CD14-positive monocyte (primary cell): ENCODE results near the gene ST7. TPM values are rescaled to one million over a fixed set of nuclear protein-coding genes. Genes with fewer than 3 reads are reported as not detected.

ENCODE experiments used
- DNase-seq, 3 donors: peaks; one replicate each; pipeline ENCODE4 v3.0.0-alpha.2; 2011 to 2022
- H2AFZ ChIP-seq: 2 replicates; pipeline ENCODE4 v1.6.0; 2012; ENCODE audit warnings: mild to moderate bottlenecking, low read depth, low read length, inconsistent platforms; ENCODE audit not compliant: insufficient read depth, poor library complexity, severe bottlenecking
- H3K27ac ChIP-seq, 2 donors: 1 replicate in 1 of 2; 2 replicates in 1 of 2; pipeline ENCODE4 v1.5.1; 2012 to 2013; ENCODE audit warnings: low read length in 2 of 2, control low read depth in 1 of 2, inconsistent platforms in 1 of 2, low read depth in 1 of 2, mild to moderate bottlenecking in 1 of 2
- H3K27me3 ChIP-seq, 2 donors: one replicate each; pipeline versions ENCODE4 v1.6.0 to v1.6.1; 2011 to 2013; ENCODE audit warnings: low read length in 2 of 2; ENCODE audit not compliant: control insufficient read depth in 2 of 2, insufficient read depth in 2 of 2
- H3K36me3 ChIP-seq, 2 donors: replicated peaks in 1 of 2; 1 replicate in 1 of 2; 2 replicates in 1 of 2; pipeline versions ENCODE4 v1.5.1 to v1.6.1; 2012 to 2013; ENCODE audit warnings: low read length in 2 of 2, control low read depth in 1 of 2, inconsistent platforms in 1 of 2, mild to moderate bottlenecking in 1 of 2; ENCODE audit not compliant: insufficient read depth in 2 of 2, control insufficient read depth in 1 of 2
- H3K4me1 ChIP-seq, 2 donors: 1 replicate in 1 of 2; 2 replicates in 1 of 2; pipeline versions ENCODE4 v1.5.1 to v1.6.1; 2012 to 2013; ENCODE audit warnings: low read length in 2 of 2, control low read depth in 1 of 2, inconsistent platforms in 1 of 2, mild to moderate bottlenecking in 1 of 2, moderate library complexity in 1 of 2; ENCODE audit not compliant: insufficient read depth in 2 of 2, control insufficient read depth in 1 of 2
- H3K4me2 ChIP-seq: replicated peaks from 2 replicates; pipeline ENCODE3; 2012; ENCODE audit warnings: low read length, moderate library complexity, mild to moderate bottlenecking; ENCODE audit not compliant: poor library complexity, severe bottlenecking; ENCODE audit errors: extremely low read depth
- H3K4me3 ChIP-seq, 3 experiments: fragments of 200-600 bp in 1 of 3; sonication (generic) in 1 of 3; replicated peaks in 1 of 3; 1 replicate in 2 of 3; 2 replicates in 1 of 3; pipeline ENCODE4 v1.5.1; 2011 to 2013; ENCODE audit warnings: low read length in 3 of 3, mild to moderate bottlenecking in 3 of 3, control low read depth in 2 of 3, low read depth in 2 of 3, inconsistent platforms in 1 of 3, moderate library complexity in 1 of 3
- H3K79me2 ChIP-seq: 2 replicates; pipeline ENCODE4 v1.6.0; 2012; ENCODE audit warnings: mild to moderate bottlenecking, control low read depth, inconsistent platforms, low read length, moderate library complexity; ENCODE audit not compliant: insufficient read depth
- H3K9ac ChIP-seq: 2 replicates; pipeline ENCODE4 v1.6.0; 2017; ENCODE audit warnings: low read length, mild to moderate bottlenecking; ENCODE audit not compliant: insufficient read depth, poor library complexity, severe bottlenecking
- H3K9me3 ChIP-seq, 2 donors: replicated peaks in 1 of 2; 1 replicate in 1 of 2; 2 replicates in 1 of 2; pipeline versions ENCODE4 v1.5.1 to v1.6.1; 2012 to 2013; ENCODE audit warnings: low read length in 2 of 2, control low read depth in 1 of 2; ENCODE audit not compliant: control insufficient read depth in 1 of 2, insufficient read depth in 1 of 2
- H4K20me1 ChIP-seq: 2 replicates; pipeline ENCODE4 v1.6.0; 2012; ENCODE audit warnings: mild to moderate bottlenecking, low read length, control low read depth, moderate library complexity; ENCODE audit not compliant: insufficient read depth
- H3K27ac Mint-ChIP-seq, 7 donors: one replicate each; pipeline ENCODE4 v1.8.0; 2020; ENCODE audit warnings: mild to moderate bottlenecking in 7 of 7, mixed read lengths in 7 of 7, moderate library complexity in 6 of 7, inconsistent platforms in 2 of 7
- H3K27me3 Mint-ChIP-seq, 3 donors: one replicate each; pipeline ENCODE4 v1.8.0; 2021 to 2022; ENCODE audit warnings: low read depth in 3 of 3, mild to moderate bottlenecking in 3 of 3, mixed read lengths in 3 of 3, moderate library complexity in 3 of 3, inconsistent platforms in 1 of 3
- H3K36me3 Mint-ChIP-seq, 2 donors: one replicate each; pipeline ENCODE4 v1.8.0; 2020; ENCODE audit warnings: mixed read lengths in 2 of 2, inconsistent platforms in 1 of 2, mild to moderate bottlenecking in 1 of 2
- H3K4me1 Mint-ChIP-seq: one replicate; pipeline ENCODE4 v1.8.0; 2020; ENCODE audit warnings: mild to moderate bottlenecking, mixed read lengths
- H3K4me3 Mint-ChIP-seq, 2 donors: one replicate each; pipeline ENCODE4 v1.8.0; 2020; ENCODE audit warnings: mild to moderate bottlenecking in 2 of 2, mixed read lengths in 2 of 2, moderate library complexity in 1 of 2
- H3K9me3 Mint-ChIP-seq, 7 donors: one replicate each; pipeline ENCODE4 v1.8.0; 2020 to 2022; ENCODE audit warnings: mixed read lengths in 7 of 7, mild to moderate bottlenecking in 6 of 7, moderate library complexity in 6 of 7, inconsistent platforms in 2 of 7
- CTCF ChIP-seq: fragments of 200-600 bp; IDR thresholded peaks from one replicate; pipeline ENCODE4 v1.8.0; 2022; ENCODE audit warnings: antibody characterized with exemption, mild to moderate bottlenecking
- WGBS: methylation state at CpG from one replicate; pipeline ENCODE4 v1.1.5; 2013; ENCODE audit warnings: missing lambda C conversion rate; ENCODE audit not compliant: insufficient coverage; 5-methylcytosine and 5-hydroxymethylcytosine counted together
- intact Hi-C, 2 donors: fragments of 100-400 bp; cut with micrococcal nuclease; formaldehyde crosslinking; loops; one replicate each; pipeline versions ENCODE4 v1.15.0 to v1.15.1; 2023
- polyA plus RNA-seq, 3 donors: library from polyadenylated mRNA; depleted of rRNA in 1 of 3; unstranded in 2 of 3; stranded (reverse) in 1 of 3; fragments of 300-500 nt in 2 of 3; fragments of >200 nt in 1 of 3; fragmentation: Illumina TruSeq in 2 of 3; gene quantifications; 1 replicate in 2 of 3; 2 replicates in 1 of 3; pipeline ENCODE4 v1.2.3, GENCODE V29; 2012 to 2021

Gene ST7
- polyA plus RNA-seq, 3 donors, result 3.6 to 5.5 (median 4.1) TPM

GRCh38 chr7:116910383-116910782 lies 42.9 kb upstream of the ST7 start:
- Histone ChIP-seq H3K4me3 (no peak overlapping the region), H3K4me1 (no peaks in the 10 kb centered on the region), H3K79me2 (peaks cover 23% of the 10 kb centered on the region), H3K27me3 (no peaks in the 10 kb centered on the region), H3K4me2 (no peak overlapping the region), H4K20me1 (peaks cover 92% of the 10 kb centered on the region), H3K36me3 (peaks cover 87 to 99% of the 10 kb centered on the region in 2 donors), H3K9ac (no peak overlapping the region), H3K9me3 (no peaks in the 10 kb centered on the region), H3K27ac (no peak overlapping the region), H2AFZ (no peak overlapping the region)
- WGBS, result 100% methylated on average over 1 of the region's 6 CpGs
- H3K27ac Mint-ChIP-seq, result no peak overlapping the region
- intact Hi-C loops, result no loop called here
- DNase-seq, result no peak
- H3K4me3 Mint-ChIP-seq, result no peak overlapping the region
- H3K9me3 Mint-ChIP-seq, result no peaks in the 10 kb centered on the region
- H3K36me3 Mint-ChIP-seq, result peaks cover 71 to 86% of the 10 kb centered on the region in 2 donors
- TF ChIP-seq CTCF, result no peak
- H3K27me3 Mint-ChIP-seq, result no peaks in the 10 kb centered on the region
- H3K4me1 Mint-ChIP-seq, result no peaks in the 10 kb centered on the region

GRCh38 chr7:116911801-116912200 lies 41.5 kb upstream of the ST7 start:
- Histone ChIP-seq H4K20me1 (peaks cover 87% of the 10 kb centered on the region), H2AFZ (no peak overlapping the region), H3K36me3 (peaks cover 90 to 99% of the 10 kb centered on the region in 2 donors), H3K4me2 (no peak overlapping the region), H3K9me3 (no peaks in the 10 kb centered on the region), H3K4me3 (no peak overlapping the region), H3K4me1 (no peaks in the 10 kb centered on the region), H3K9ac (no peak overlapping the region), H3K79me2 (peaks cover 9% of the 10 kb centered on the region), H3K27ac (peak overlapping the region in 1 of 2 donors; percentile 17), H3K27me3 (no peaks in the 10 kb centered on the region)
- no peak for TF ChIP-seq CTCF
- Mint-ChIP-seq H3K27me3 (peaks cover 0 to 1% (median 0%) of the 10 kb centered on the region in 3 donors), H3K9me3 (no peaks in the 10 kb centered on the region), H3K4me1 (no peaks in the 10 kb centered on the region), H3K27ac (peak overlapping the region in 1 of 7 donors; percentile 34), H3K4me3 (no peak overlapping the region), H3K36me3 (peaks cover 70 to 88% of the 10 kb centered on the region in 2 donors)
- no peak for DNase-seq
- WGBS, result no CpG with 5 or more reads among the region's 1 CpG
- intact Hi-C loops, result no loop called here
